ENCODE data around the gene FBXL17. TPM values are rescaled to one million over a fixed set of nuclear protein-coding genes. Genes with fewer than 3 reads are reported as not detected.

FBXL17 gene
- total RNA-seq, 1 donor from 2014 or later = 26.9 TPM

- Mint-ChIP-seq H3K4me3 (no peak overlapping the region), H3K36me3 (ENCODE audit: low read depth) (peaks cover 15% of the 10 kb centered on the region), H3K27ac (no peak overlapping the region), H3K27me3 (no peaks in the 10 kb centered on the region), H3K4me1 (no peaks in the 10 kb centered on the region), H3K9me3 (no peaks in the 10 kb centered on the region)
- intact Hi-C loops (cut with micrococcal nuclease) = no loop called here
- CTCF ChIA-PET = no interaction called here
- POLR2A ChIA-PET = no interaction called here
- ATAC-seq (ENCODE audit: low read depth) = no peak
- no peak for TF ChIP-seq CTCF (IDR thresholded peaks at IDR 0.05)
- DNase-seq = no peak
Observed at GRCh38 chr5:108143581-108143980, 238.3 kb downstream of the FBXL17 start.

- Mint-ChIP-seq H3K9me3 (no peaks in the 10 kb centered on the region), H3K4me3 (no peak overlapping the region), H3K36me3 (ENCODE audit: low read depth) (peaks cover 12% of the 10 kb centered on the region), H3K27ac (no peak overlapping the region), H3K4me1 (no peaks in the 10 kb centered on the region), H3K27me3 (no peaks in the 10 kb centered on the region)
- CTCF ChIA-PET = no interaction called here
- intact Hi-C loops (cut with micrococcal nuclease) = no loop called here
- no peak for DNase-seq
- no peak for TF ChIP-seq CTCF (IDR thresholded peaks at IDR 0.05)
- no peak for ATAC-seq (ENCODE audit: low read depth)
- POLR2A ChIA-PET = no interaction called here
Observed at GRCh38 chr5:108141676-108142075, 240.2 kb downstream of the FBXL17 start.

GRCh38 chr5:108136493-108136892 lies 245.4 kb downstream of the FBXL17 start:
- Mint-ChIP-seq H3K27me3 (no peaks in the 10 kb centered on the region), H3K4me3 (no peak overlapping the region), H3K27ac (no peak overlapping the region), H3K4me1 (no peaks in the 10 kb centered on the region), H3K9me3 (no peaks in the 10 kb centered on the region), H3K36me3 (ENCODE audit: low read depth) (peaks cover 1% of the 10 kb centered on the region)
- TF ChIP-seq CTCF (IDR thresholded peaks at IDR 0.05) = no peak
- DNase-seq (no peak), ATAC-seq (ENCODE audit: low read depth) (no peak)
- ChIA-PET CTCF (no interaction called here), POLR2A (no interaction called here)
- intact Hi-C loops (cut with micrococcal nuclease) = no loop called here

- ATAC-seq (ENCODE audit: low read depth) (no peak), DNase-seq (no peak)
- POLR2A ChIA-PET = no interaction called here
- no peaks in the 10 kb centered on the region for H3K9me3 Mint-ChIP-seq
- peaks cover 1% of the 10 kb centered on the region for H3K36me3 Mint-ChIP-seq (ENCODE audit: low read depth)
- no peak for TF ChIP-seq CTCF (IDR thresholded peaks at IDR 0.05)
- H3K27me3 Mint-ChIP-seq = no peaks in the 10 kb centered on the region
- CTCF ChIA-PET = no interaction called here
- intact Hi-C loops (cut with micrococcal nuclease) = no loop called here
- no peaks in the 10 kb centered on the region for H3K4me1 Mint-ChIP-seq
- no peak overlapping the region for H3K27ac Mint-ChIP-seq
- no peak overlapping the region for H3K4me3 Mint-ChIP-seq
Observed at GRCh38 chr5:108129129-108129528, 252.8 kb downstream of the FBXL17 start.

- intact Hi-C loops (cut with micrococcal nuclease) = no loop called here
- POLR2A ChIA-PET = no interaction called here
- no peak for TF ChIP-seq CTCF (IDR thresholded peaks at IDR 0.05)
- DNase-seq (no peak), ATAC-seq (ENCODE audit: low read depth) (no peak)
- CTCF ChIA-PET = no interaction called here
- no peaks in the 10 kb centered on the region for H3K9me3 Mint-ChIP-seq
- H3K4me3 Mint-ChIP-seq = no peak overlapping the region
- no peak overlapping the region for H3K27ac Mint-ChIP-seq
- no peaks in the 10 kb centered on the region for H3K27me3 Mint-ChIP-seq
- peaks cover 4% of the 10 kb centered on the region for H3K36me3 Mint-ChIP-seq (ENCODE audit: low read depth)
- H3K4me1 Mint-ChIP-seq = no peaks in the 10 kb centered on the region
Observed at GRCh38 chr5:108125771-108126511, 256.0 kb downstream of the FBXL17 start.

Data from activated B cell treated with CpG ODN at 0.5 μM for 24 hours (primary cell).